HepG2 (cell line): Measurements from ENCODE around the gene NAMPT. TPM values are rescaled to one million over a fixed set of nuclear protein-coding genes. Genes with fewer than 3 reads are reported as not detected.

ENCODE experiments used
- ATAC-seq: fragments of 200-7000 bp; cut with Tn5 transposase; 3 replicates; pipeline ENCODE4 v1.9.1; 2020; ENCODE audit warnings: mild to moderate bottlenecking, moderate library complexity
- BruUV-seq: library from RNA; stranded (reverse); fragments of 400-500 nt; replicated peaks from 2 replicates; lab custom pipeline; 2021; lab: Mats Ljungman, UMichigan
- CTCF ChIA-PET: fragments of 300-600 bp; formaldehyde crosslinking; extraction: SDS; loops from one replicate; lab custom pipeline; 2021; ENCODE audit warnings: low total read pairs, inconsistent platforms, low intra/inter-chr PET ratio; lab: Yijun Ruan, JAX
- POLR2A ChIA-PET: fragments of 350-600 bp; sonication (Branson Sonifier 250); formaldehyde crosslinking; loops from one replicate; lab custom pipeline; 2020; ENCODE audit warnings: antibody characterized with exemption, inconsistent platforms; lab: Yijun Ruan, JAX
- DNase-seq: peaks from one replicate; pipeline ENCODE4 v3.0.0-alpha.2; 2015; ENCODE audit warnings: low spot score
- FAIRE-seq: peaks from 3 replicates; lab custom pipeline; 2011; peaks lifted over from hg19 to GRCh38; lab: Jason Lieb, UNC
- H2AFZ ChIP-seq: one replicate; pipeline ENCODE4 v1.6.1; 2011; ENCODE audit warnings: low read length, inconsistent platforms
- H3K27ac ChIP-seq: fragments of 300-600 bp; 3 replicates; pipeline ENCODE4 v1.8.0; 2011; ENCODE audit warnings: mixed run types, mild to moderate bottlenecking, mixed read lengths, low read length, inconsistent platforms; ENCODE audit not compliant: insufficient read depth; ENCODE audit errors: extremely low read length
- H3K27me3 ChIP-seq, 2 experiments: fragments of 200-600 bp in 1 of 2; 2 replicates in 1 of 2; 3 replicates in 1 of 2; pipeline versions ENCODE4 v1.6.0 to v1.8.0; 2011; ENCODE audit warnings: low read length in 2 of 2, mild to moderate bottlenecking in 2 of 2, moderate library complexity in 2 of 2, inconsistent platforms in 1 of 2; ENCODE audit not compliant: insufficient read depth in 2 of 2, control insufficient read depth in 1 of 2
- H3K36me3 ChIP-seq, 2 experiments: fragments of 200-600 bp in 1 of 2; replicated peaks in 1 of 2; 2 replicates in 1 of 2; 3 replicates in 1 of 2; pipeline versions ENCODE4 v1.5.1 to v1.8.0; 2011; ENCODE audit warnings: low read length in 2 of 2, inconsistent platforms in 1 of 2; ENCODE audit not compliant: insufficient read depth in 2 of 2, control insufficient read depth in 1 of 2
- H3K4me1 ChIP-seq: 2 replicates; pipeline ENCODE4 v1.5.1; 2012; ENCODE audit warnings: low read length, inconsistent platforms; ENCODE audit not compliant: insufficient read depth
- H3K4me2 ChIP-seq: 2 replicates; pipeline ENCODE4 v1.6.0; 2011; ENCODE audit warnings: low read depth, low read length, inconsistent platforms
- H3K4me3 ChIP-seq, 3 experiments: fragments of 200-600 bp in 1 of 3; sonication (generic), shearing (Covaris generic) in 1 of 3; replicated peaks in 1 of 3; 2 replicates each; pipeline ENCODE4 v1.5.1; 2011 to 2016; ENCODE audit warnings: low read length in 3 of 3, inconsistent platforms in 2 of 3, low read depth in 2 of 3, mild to moderate bottlenecking in 2 of 3, control low read depth in 1 of 3, mixed read lengths in 1 of 3; ENCODE audit not compliant: insufficient read depth in 1 of 3
- H3K79me2 ChIP-seq: one replicate; pipeline ENCODE4 v1.6.1; 2011; ENCODE audit warnings: low read length, inconsistent platforms; ENCODE audit not compliant: insufficient read depth
- H3K9ac ChIP-seq: 2 replicates; pipeline ENCODE4 v1.6.0; 2011; ENCODE audit warnings: mild to moderate bottlenecking, low read depth, low read length, inconsistent platforms; ENCODE audit not compliant: insufficient read depth
- H3K9me3 ChIP-seq: 2 replicates; pipeline ENCODE4 v1.5.1; 2012; ENCODE audit warnings: mild to moderate bottlenecking, low read length
- H4K20me1 ChIP-seq: 2 replicates; pipeline ENCODE4 v1.6.0; 2011; ENCODE audit warnings: inconsistent platforms, mild to moderate bottlenecking, low read length, moderate library complexity; ENCODE audit not compliant: insufficient read depth
- KDM6A ChIP-seq: IDR thresholded peaks from 2 replicates; pipeline ENCODE4 v1.6.1; 2016; ENCODE audit warnings: low read depth
- MAFF ChIP-seq: IDR thresholded peaks from 2 replicates; pipeline ENCODE4 v1.6.1; 2011; ENCODE audit warnings: low read depth, low read length, improper control_type of control experiment
- TOPORS ChIP-seq: sonication (generic); formaldehyde crosslinking; IDR thresholded peaks from 2 replicates; pipeline ENCODE4 v1.8.0; 2023; ENCODE audit warnings: mild to moderate bottlenecking, missing genetic modification reagents
- WGBS: methylation state at CpG from one replicate; pipeline ENCODE4 v1.1.6; 2017; ENCODE audit warnings: low lambda C conversion rate; 5-methylcytosine and 5-hydroxymethylcytosine counted together
- in situ Hi-C: cut with HindIII; loops from 2 replicates; pipeline ENCODE4 v1.10.0; 2017; ENCODE audit warnings: low pct_unique_long_range_greater_than_20kb; ENCODE audit not compliant: extremely low pct_ligation_motif_present
- intact Hi-C: fragments of 100-400 bp; cut with micrococcal nuclease; formaldehyde crosslinking; loops from one replicate; pipeline ENCODE4 v1.10.0; 2022; ENCODE audit not compliant: unreplicated experiment
- polyA plus RNA-seq, 8 experiments: library from polyadenylated mRNA; depleted of rRNA in 3 of 8; stranded (reverse) in 7 of 8; unstranded in 1 of 8; fragments of >200 nt; fragmentation: Illumina TruSeq in 4 of 8; extraction: Trizol in 4 of 8; gene quantifications; 2 replicates each; pipeline versions ENCODE4 v1.2.1 to v1.2.3, GENCODE V29; 2011 to 2016; ENCODE audit warnings: low read depth in 4 of 8, missing spikeins in 1 of 8, mixed read lengths in 1 of 8; ENCODE audit not compliant: insufficient read depth in 1 of 8
- total RNA-seq, 5 experiments: library from RNA; depleted of rRNA; stranded (reverse); fragments of >200 nt; fragmentation: Illumina TruSeq; extraction: Trizol; gene quantifications; 2 replicates each; pipeline ENCODE4 v1.2.3, GENCODE V29; 2016; ENCODE audit warnings: low read depth in 1 of 5
- TF ChIP-seq, protein P1 (sequence below): sonication (generic); formaldehyde crosslinking; IDR thresholded peaks from 2 replicates; pipeline ENCODE4 v1.5.0; 2020; ENCODE audit warnings: missing genetic modification reagents, mild to moderate bottlenecking, borderline replicate concordance
- TF ChIP-seq, protein P2 (sequence below): sonication (generic); formaldehyde crosslinking; IDR thresholded peaks from 2 replicates; pipeline ENCODE4 v1.4.0; 2020; ENCODE audit warnings: missing genetic modification reagents, borderline replicate concordance
- TF ChIP-seq, protein P3 (sequence below): sonication (generic); formaldehyde crosslinking; IDR thresholded peaks from 2 replicates; pipeline ENCODE4 v1.5.1; 2020; ENCODE audit warnings: missing genetic modification reagents, mild to moderate bottlenecking, borderline replicate concordance

Gene NAMPT
- total and polyA plus RNA-seq, 2 of the 13 experiments (the other 11 are each of a cell fraction or from before 2014, with no cell fraction given): 15.8 to 67.7 TPM

DNA sequence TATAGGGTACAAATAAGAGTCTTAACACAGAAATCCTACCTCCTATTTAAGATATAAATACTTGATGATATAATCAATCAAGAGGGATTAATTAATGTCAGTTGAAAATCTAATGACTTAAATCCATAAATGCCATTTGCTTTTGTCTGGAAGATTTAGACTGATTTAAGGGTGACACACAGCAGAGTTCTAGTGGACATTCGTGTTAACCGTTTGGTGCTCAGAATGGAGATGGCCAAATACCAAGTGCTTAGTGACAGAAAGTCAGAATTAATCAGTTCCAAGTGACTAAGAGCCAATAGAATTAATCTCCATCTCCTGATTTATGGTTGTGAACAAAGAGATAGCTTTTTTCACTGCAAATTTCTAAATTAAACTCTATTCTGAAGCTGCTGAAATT is 36.2 kb downstream of the NAMPT start:
- FAIRE-seq (no peak), DNase-seq (no peak), ATAC-seq (no peak)
- Histone ChIP-seq H3K9ac (no peak overlapping the region), H3K27ac (no peak overlapping the region), H3K36me3 (peaks cover 3 to 26% of the 10 kb centered on the region in 2 experiments; a peak in 3 of 5 replicates), H3K4me1 (no peaks in the 10 kb centered on the region), H3K4me3 (no peak overlapping the region), H3K27me3 (no peaks in the 10 kb centered on the region), H3K4me2 (no peak overlapping the region), H2AFZ (no peak overlapping the region), H3K79me2 (no peaks in the 10 kb centered on the region), H4K20me1 (no peaks in the 10 kb centered on the region), H3K9me3 (no peaks in the 10 kb centered on the region)
- ChIA-PET POLR2A (no interaction called here), CTCF (no interaction called here)
- no peak for TF ChIP-seq MAFF
- TF ChIP-seq, protein P1, sequence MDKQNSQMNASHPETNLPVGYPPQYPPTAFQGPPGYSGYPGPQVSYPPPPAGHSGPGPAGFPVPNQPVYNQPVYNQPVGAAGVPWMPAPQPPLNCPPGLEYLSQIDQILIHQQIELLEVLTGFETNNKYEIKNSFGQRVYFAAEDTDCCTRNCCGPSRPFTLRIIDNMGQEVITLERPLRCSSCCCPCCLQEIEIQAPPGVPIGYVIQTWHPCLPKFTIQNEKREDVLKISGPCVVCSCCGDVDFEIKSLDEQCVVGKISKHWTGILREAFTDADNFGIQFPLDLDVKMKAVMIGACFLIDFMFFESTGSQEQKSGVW (CRISPR knock-in tag): no peak
- TF ChIP-seq TOPORS (CRISPR knock-in tag): no peak
- TF ChIP-seq, protein P2, sequence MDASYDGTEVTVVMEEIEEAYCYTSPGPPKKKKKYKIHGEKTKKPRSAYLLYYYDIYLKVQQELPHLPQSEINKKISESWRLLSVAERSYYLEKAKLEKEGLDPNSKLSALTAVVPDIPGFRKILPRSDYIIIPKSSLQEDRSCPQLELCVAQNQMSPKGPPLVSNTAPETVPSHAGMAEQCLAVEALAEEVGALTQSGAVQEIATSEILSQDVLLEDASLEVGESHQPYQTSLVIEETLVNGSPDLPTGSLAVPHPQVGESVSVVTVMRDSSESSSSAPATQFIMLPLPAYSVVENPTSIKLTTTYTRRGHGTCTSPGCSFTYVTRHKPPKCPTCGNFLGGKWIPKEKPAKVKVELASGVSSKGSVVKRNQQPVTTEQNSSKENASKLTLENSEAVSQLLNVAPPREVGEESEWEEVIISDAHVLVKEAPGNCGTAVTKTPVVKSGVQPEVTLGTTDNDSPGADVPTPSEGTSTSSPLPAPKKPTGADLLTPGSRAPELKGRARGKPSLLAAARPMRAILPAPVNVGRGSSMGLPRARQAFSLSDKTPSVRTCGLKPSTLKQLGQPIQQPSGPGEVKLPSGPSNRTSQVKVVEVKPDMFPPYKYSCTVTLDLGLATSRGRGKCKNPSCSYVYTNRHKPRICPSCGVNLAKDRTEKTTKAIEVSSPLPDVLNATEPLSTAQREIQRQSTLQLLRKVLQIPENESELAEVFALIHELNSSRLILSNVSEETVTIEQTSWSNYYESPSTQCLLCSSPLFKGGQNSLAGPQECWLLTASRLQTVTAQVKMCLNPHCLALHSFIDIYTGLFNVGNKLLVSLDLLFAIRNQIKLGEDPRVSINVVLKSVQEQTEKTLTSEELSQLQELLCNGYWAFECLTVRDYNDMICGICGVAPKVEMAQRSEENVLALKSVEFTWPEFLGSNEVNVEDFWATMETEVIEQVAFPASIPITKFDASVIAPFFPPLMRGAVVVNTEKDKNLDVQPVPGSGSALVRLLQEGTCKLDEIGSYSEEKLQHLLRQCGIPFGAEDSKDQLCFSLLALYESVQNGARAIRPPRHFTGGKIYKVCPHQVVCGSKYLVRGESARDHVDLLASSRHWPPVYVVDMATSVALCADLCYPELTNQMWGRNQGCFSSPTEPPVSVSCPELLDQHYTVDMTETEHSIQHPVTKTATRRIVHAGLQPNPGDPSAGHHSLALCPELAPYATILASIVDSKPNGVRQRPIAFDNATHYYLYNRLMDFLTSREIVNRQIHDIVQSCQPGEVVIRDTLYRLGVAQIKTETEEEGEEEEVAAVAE: no peak
- TF ChIP-seq KDM6A (CRISPR knock-in tag): no peak
- TF ChIP-seq, protein P3, sequence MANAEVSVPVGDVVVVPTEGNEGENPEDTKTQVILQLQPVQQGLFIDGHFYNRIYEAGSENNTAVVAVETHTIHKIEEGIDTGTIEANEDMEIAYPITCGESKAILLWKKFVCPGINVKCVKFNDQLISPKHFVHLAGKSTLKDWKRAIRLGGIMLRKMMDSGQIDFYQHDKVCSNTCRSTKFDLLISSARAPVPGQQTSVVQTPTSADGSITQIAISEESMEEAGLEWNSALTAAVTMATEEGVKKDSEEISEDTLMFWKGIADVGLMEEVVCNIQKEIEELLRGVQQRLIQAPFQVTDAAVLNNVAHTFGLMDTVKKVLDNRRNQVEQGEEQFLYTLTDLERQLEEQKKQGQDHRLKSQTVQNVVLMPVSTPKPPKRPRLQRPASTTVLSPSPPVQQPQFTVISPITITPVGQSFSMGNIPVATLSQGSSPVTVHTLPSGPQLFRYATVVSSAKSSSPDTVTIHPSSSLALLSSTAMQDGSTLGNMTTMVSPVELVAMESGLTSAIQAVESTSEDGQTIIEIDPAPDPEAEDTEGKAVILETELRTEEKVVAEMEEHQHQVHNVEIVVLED (CRISPR knock-in tag): no peak
- in situ Hi-C loops (no loop called here), intact Hi-C loops (no loop called here)
- BruUV-seq: no TSS peak
- 97% methylated on average over 2 of the region's 2 CpGs for WGBS
